Glutamatergic neuron (in vitro differentiated cells): Measurements from ENCODE around the gene ZBTB46. TPM values are rescaled to one million over a fixed set of nuclear protein-coding genes. Genes with fewer than 3 reads are reported as not detected.

Experiments used
- DNase-seq: peaks from one replicate; pipeline ENCODE4 v3.0.0; 2022
- H3K27ac Mint-ChIP-seq: one replicate; pipeline ENCODE4 v1.8.0; 2020; ENCODE audit warnings: mild to moderate bottlenecking, mixed read lengths, inconsistent platforms; ENCODE audit not compliant: unreplicated experiment
- H3K27me3 Mint-ChIP-seq: one replicate; pipeline ENCODE4 v1.8.0; 2020; ENCODE audit warnings: mild to moderate bottlenecking, moderate library complexity, mixed read lengths, inconsistent platforms; ENCODE audit not compliant: unreplicated experiment
- H3K36me3 Mint-ChIP-seq: one replicate; pipeline ENCODE4 v1.8.0; 2020; ENCODE audit warnings: mild to moderate bottlenecking, mixed read lengths, inconsistent platforms; ENCODE audit not compliant: unreplicated experiment
- H3K4me1 Mint-ChIP-seq: one replicate; pipeline ENCODE4 v1.8.0; 2020; ENCODE audit warnings: mild to moderate bottlenecking, low read depth, mixed read lengths, inconsistent platforms; ENCODE audit not compliant: unreplicated experiment
- H3K4me3 Mint-ChIP-seq: one replicate; pipeline ENCODE4 v1.8.0; 2020; ENCODE audit warnings: mild to moderate bottlenecking, mixed read lengths, inconsistent platforms; ENCODE audit not compliant: unreplicated experiment
- H3K9me3 Mint-ChIP-seq: one replicate; pipeline ENCODE4 v1.8.0; 2020; ENCODE audit warnings: mild to moderate bottlenecking, moderate library complexity, mixed read lengths, inconsistent platforms; ENCODE audit not compliant: unreplicated experiment
- CTCF ChIP-seq: fragments of 200-600 bp; sonication (generic); IDR thresholded peaks from one replicate; pipeline ENCODE4 v1.5.0; 2021; ENCODE audit not compliant: partially characterized antibody, unreplicated experiment
- total RNA-seq: library from RNA; stranded (reverse); fragmentation: NEBNext Ultra II Directional; extraction: Animal tissue kit (Norgen Biotek cat#: 25700); gene quantifications from one replicate; pipeline ENCODE4 v1.2.1, GENCODE V29; 2021; ENCODE audit not compliant: unreplicated experiment

Gene ZBTB46
- total RNA-seq, 1 donor from 2014 or later = 94.4 TPM

GRCh38 chr20:63773571-63774241 lies 57.4 kb downstream of the ZBTB46 start:
- Mint-ChIP-seq H3K9me3 (peaks cover 16% of the 10 kb centered on the region), H3K27ac (no peak overlapping the region), H3K4me3 (peak overlapping the region; percentile 81), H3K4me1 (peaks cover 34% of the 10 kb centered on the region), H3K27me3 (peaks cover 10% of the 10 kb centered on the region), H3K36me3 (peaks cover 4% of the 10 kb centered on the region)
- no peak for TF ChIP-seq CTCF
- DNase-seq = no peak

GRCh38 chr20:63772781-63773518 lies 58.1 kb downstream of the ZBTB46 start:
- Mint-ChIP-seq H3K27me3 (peaks cover 13% of the 10 kb centered on the region), H3K9me3 (peaks cover 18% of the 10 kb centered on the region), H3K27ac (peak overlapping the region; percentile 59), H3K4me3 (peak overlapping the region; percentile 54), H3K36me3 (peaks cover 6% of the 10 kb centered on the region), H3K4me1 (peaks cover 31% of the 10 kb centered on the region)
- TF ChIP-seq CTCF = no peak
- no peak for DNase-seq

GRCh38 chr20:63771046-63771707 lies 59.9 kb downstream of the ZBTB46 start:
- no peak for DNase-seq

GRCh38 chr20:63769891-63770474 lies 61.1 kb downstream of the ZBTB46 start:
- no peak for TF ChIP-seq CTCF
- Mint-ChIP-seq H3K4me3 (no peak overlapping the region), H3K9me3 (peaks cover 29% of the 10 kb centered on the region), H3K27me3 (peaks cover 25% of the 10 kb centered on the region), H3K4me1 (peaks cover 38% of the 10 kb centered on the region), H3K36me3 (peaks cover 16% of the 10 kb centered on the region), H3K27ac (peak overlapping the region; percentile 62)
- no peak for DNase-seq

More at GRCh38 chr20:63771046-63771707, 59.9 kb downstream of the ZBTB46 start:
- Mint-ChIP-seq H3K9me3 (peaks cover 23% of the 10 kb centered on the region), H3K4me3 (no peak overlapping the region), H3K27ac (no peak overlapping the region), H3K4me1 (peaks cover 41% of the 10 kb centered on the region), H3K27me3 (peaks cover 20% of the 10 kb centered on the region), H3K36me3 (peaks cover 9% of the 10 kb centered on the region)
- TF ChIP-seq CTCF = no peak
